Measurements from ENCODE around the gene STOX1.
"Not testable (repeated sequence)": the region's sequence is repeated elsewhere in the genome, so short reads cannot be mapped to it uniquely, and the experiment has no call there.

GRCh38 chr10:68828083-68828601 lies 811 bp downstream of the STOX1 start:
- TF ChIP-seq, protein P1, sequence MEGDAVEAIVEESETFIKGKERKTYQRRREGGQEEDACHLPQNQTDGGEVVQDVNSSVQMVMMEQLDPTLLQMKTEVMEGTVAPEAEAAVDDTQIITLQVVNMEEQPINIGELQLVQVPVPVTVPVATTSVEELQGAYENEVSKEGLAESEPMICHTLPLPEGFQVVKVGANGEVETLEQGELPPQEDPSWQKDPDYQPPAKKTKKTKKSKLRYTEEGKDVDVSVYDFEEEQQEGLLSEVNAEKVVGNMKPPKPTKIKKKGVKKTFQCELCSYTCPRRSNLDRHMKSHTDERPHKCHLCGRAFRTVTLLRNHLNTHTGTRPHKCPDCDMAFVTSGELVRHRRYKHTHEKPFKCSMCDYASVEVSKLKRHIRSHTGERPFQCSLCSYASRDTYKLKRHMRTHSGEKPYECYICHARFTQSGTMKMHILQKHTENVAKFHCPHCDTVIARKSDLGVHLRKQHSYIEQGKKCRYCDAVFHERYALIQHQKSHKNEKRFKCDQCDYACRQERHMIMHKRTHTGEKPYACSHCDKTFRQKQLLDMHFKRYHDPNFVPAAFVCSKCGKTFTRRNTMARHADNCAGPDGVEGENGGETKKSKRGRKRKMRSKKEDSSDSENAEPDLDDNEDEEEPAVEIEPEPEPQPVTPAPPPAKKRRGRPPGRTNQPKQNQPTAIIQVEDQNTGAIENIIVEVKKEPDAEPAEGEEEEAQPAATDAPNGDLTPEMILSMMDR (IDR thresholded peaks at IDR 0.05), result not testable (repeated sequence)
- not testable (repeated sequence) for TF ChIP-seq POLR2A, EP300 (IDR thresholded peaks at IDR 0.05)

Measured in ovary (tissue), 3 donors.